ENCODE measurements around the gene ZNF500.
"Not testable (repeated sequence)": the region's sequence is repeated elsewhere in the genome, so short reads cannot be mapped to it uniquely, and the experiment has no call there.

ZNF500 gene

DNA sequence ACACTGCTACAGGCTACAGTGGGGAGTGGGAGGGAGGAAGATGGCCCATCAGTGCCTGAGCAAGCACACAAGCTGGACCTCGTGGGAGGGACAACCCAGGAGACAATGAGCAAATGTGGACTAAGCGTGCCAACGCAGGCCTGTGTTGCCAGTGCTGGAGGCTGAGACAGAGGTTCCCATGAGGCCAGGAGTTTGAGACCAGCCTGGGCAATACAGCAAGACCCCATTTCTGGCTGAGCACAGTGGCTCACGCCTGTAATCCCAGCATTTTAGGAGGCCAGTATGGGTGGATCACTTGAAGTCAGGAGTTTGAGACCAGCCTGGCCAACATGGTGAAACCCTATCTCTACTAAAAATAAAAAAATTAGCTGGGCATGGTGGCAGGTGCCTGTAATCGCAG, 28.6 kb downstream of the ZNF500 start:
- not testable (repeated sequence) for DNase-seq

DNA sequence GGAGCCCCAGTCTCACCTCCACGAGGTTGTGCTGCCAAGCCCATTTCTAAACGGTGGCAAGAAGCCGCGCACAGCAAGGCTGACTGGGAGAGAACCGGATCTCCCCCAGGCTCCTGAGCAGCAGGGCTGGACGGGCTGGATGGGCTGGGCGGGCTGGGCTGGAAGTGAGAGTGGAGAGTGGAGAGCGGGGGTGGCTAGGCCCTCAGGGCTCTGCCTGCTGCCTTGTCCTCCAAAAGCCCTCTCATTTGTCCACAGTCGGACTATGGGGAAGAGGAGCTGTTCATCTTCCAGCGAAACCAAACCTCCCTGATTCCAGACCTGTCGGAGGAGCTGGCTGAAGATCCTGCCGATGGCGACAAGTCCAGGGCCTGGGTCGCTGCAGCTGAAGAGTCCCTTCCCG, 29.4 kb downstream of the ZNF500 start:
- no peak for DNase-seq

DNA sequence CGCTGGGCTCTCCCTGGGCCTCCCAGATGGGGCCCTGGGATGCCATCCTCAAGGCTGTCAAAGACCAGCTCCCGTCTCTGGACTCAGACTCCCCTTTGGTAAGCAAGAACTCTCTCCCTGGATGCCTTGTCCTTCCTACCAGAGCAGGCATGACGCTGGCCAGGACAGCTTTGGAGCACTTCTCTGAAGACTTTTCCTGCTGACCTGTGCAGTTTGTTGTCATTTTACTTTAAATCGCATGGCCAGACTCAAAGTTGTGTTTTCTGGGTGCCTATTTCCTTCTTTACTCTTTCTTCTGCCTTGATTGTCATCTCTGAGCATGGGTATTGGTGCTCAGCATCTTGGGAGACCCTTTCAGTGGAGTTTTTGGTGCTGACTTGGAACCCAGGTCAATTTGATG, 30.4 kb downstream of the ZNF500 start:
- DNase-seq = no peak

DNA sequence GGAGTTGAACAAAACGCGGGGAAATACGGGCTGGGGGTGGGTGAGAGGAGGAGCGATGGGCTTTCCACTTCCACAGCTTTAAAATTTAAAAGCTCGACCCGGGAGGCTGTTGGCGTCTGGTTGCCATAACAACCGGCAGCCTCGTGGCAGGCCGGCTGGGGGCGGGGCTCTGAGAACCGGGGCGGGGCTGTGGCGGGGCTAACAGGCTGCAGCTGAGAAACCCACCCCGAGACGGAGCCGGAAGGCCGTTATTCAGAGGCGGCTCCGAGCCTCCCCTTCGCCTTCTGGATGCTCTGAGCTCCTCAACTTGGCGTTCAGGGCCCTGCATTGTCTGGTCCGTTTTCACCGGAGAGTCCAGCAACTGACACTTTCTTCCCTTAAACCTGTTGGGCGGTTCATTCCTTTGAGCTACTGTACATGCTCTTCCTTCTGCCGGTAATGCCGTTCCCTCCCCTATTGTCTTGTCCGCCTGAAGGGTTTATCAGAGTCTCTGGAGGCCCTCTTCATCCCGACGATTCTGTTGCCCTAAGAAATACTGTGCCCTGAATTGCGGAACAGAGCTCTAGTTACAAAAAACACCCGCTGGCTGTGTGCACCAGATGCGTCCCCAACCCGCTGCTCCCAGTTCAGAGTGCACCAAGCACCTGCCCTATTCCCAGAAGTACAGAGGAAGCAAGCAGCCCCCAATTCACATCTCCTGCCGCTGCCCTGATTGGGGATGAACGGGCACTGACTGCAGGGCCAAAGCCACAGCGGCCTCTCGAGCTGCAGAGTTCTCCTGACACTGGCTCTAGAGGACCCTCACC, 32.0 kb downstream of the ZNF500 start:
- DNase-seq = peak; percentile 14

DNA sequence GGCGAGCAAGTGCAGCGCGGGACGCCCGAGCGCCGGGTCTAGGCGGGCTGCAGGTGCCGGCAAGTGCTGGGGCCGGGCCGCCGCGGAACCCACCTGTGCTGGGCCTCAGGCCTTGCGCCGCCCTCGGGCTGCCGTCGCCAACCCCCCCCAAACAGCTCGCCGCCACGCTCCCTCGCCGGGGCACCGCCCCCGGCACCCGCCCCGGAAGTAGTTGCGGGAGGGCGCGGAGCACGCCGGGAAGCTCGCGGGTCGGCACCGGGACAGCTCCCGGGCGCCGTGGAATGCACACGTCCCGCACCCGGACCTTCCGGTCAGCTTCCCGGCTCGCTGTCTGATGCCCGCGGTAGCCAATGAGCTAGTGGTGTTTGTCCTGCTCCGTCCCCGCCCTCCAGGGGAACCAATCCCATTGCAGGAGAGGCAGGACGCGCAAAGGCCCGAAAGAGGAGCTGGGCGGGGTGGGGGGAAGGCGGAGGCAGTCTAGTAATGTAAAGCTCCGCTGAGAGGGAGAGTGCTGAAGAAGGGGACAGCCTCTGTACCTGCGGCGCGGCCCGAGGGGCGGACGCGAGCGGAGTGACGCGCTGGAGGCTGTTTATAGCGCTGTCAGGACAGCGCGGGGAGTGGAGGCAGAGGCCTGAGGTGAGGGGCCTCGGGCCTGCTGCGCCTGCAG, 32.8 kb downstream of the ZNF500 start, which contains the start of the genes ANKS3 and DNAAF8:
Gene ANKS3 (minus strand): TSS at position 209 of the 667 bp plus-strand sequence. CDS start 4,122 bp downstream, outside the sequence.
Gene DNAAF8 (plus strand): TSS at position 475 of the 667 bp plus-strand sequence. CDS start 1,978 bp downstream, outside the sequence.
- DNase-seq = peak; percentile 82

DNA sequence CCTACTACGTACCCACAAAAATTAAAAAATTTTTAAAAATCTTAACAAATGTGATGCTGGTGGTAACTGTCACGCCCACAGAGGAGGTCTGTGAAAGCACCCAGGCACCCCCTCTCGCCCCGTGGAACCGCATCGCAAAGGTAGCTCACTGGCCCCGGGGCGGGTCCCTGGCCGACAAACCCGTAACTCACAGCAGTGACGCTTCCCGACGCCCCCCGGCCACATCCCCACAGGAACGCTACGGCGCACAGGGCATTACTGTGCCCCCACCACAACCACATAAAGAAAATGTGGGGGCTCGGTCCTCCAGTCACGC, 33.3 kb downstream of the ZNF500 start:
- no peak for DNase-seq

DNA sequence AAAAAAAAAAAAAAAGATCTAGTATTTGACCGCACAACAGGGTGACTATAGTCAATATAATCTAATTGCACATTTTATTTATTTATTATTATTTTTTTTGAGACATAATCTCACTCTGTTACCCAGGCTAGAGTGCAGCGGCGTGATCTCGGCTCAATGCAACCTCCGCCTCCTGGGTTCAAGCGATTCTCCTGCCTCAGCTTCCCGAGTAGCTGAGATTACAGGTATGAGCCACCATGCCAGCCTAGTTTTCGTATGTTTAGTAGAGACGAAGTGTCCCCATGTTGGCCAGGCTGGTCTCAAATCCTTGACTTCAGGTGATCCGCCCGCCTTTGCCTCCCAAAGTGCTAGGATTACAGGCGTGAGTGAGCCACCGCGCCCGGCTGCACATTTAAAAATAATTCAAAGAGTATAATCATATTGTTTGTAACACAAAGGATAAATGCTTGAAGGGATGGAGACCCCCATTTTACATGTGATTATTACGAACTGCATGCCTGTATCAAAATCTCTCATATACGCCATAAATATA, 33.7 kb downstream of the ZNF500 start:
- DNase-seq = no peak

DNA sequence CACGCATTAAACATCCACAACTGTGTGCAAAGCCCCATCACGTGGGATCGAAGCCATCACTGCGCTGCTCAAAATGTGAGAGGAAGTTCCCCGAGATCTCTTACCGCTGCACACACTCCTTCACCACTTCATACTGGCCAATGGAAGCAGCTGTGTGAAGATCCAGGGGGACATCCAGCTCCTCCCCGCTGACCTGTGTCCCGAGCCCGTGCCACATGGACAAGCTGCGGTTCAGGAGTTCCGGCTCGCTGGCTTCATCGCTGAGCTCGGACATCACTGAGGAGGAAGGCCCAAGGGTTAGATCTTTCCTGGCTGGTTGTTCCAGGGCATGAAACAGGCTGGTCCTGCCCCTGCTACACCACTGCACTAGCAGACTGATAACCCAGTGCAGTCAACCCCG, 37.1 kb downstream of the ZNF500 start:
- DNase-seq = no peak

DNA sequence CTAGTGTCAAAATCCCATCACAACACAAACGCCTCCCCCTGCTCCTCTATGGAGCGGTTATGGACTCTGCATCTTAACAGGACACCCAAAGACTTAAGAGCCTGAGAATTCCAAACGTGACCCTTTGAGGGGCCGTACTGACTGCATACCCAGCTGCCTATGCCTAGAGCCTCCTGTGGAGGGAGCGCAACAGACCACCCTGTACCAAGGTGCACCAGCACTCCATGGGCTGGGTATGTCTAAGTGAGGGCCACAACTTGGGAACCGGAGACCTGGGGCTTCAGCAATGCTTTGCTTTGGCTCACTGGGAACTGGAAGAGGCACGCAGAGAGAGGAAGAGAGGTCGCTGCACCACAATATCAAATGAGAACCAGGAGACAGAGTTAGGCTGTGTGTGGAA, 38.3 kb downstream of the ZNF500 start:
- DNase-seq = no peak

DNA sequence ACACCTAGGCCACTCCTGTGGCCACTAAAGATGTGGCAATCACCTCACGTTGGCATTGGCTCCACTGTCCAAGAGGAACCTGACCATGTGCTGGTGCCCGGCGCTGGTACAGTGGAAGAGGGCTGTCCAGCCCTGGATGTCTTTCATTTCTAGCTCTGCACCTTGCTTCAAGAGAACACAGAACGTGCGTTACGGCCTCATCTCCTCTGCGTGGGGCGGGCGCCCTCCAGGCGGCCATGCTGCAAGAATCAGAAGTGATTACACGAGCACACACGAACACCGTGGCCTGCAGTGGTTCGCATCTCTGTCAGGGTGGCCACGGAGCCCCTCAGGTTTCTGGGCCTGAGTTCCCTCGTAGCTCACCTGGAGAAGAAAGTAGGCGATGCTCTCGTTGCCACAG, 40.3 kb downstream of the ZNF500 start:
- DNase-seq = no peak

DNA sequence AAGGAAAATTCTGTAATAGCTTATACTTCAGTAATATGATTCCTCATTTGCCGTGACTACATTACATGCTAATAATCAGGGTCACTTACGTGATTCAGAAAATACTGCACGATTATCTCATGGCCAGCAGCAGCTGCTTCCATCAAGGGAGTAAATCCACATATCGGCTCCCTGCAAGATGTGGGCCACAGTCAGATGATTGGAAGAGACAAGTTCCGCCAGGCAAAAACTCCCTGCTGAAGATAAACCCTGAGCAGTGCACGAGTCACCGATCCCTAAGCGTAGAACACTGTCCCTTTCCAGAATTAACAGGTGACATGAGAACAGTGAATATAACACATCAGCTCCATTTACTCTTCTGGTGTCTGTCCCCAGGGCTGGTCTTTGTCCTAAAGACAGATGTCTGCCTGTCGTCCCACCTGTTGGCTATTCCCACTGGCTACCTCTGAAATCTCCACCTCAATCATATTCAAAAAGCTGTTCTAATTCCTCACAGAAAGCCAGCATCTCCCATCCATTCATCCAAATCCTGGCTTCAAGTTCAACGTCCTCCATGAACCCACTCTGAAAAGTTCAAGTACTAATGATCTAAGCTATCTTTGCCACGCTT, 42.2 kb downstream of the ZNF500 start:
- DNase-seq = no peak

DNA sequence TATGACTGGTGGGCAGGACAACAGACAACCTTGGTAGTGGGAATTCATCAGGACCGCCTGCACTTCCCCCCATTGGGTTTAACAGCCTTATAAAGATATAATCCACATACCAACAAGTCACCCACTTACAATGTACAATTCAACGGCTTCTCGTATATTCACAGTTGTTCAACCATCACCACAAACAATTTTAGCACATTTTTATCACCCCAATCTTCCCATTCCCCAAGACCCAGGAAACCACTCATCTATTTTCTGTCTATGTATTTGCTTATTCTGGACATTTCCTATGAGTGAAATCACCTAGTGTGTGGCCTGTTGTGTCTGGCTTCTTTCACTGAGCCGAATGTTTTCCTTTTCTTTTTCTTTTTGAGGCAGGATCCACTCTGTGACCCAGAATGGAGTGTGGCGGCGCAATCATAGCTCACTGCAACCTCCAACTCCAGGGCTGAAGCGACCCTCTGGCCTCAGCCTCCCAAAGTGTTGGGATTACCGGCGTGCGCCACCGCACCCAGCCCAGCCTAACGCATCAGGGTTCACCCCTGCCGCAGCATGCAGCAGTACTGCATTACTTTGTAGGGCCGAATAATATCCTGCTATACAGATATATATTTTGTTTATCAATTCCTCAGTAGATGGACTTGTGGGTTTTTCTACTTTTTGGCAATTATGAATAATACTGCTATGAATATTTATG, 43.7 kb downstream of the ZNF500 start:
- DNase-seq = no peak

DNA sequence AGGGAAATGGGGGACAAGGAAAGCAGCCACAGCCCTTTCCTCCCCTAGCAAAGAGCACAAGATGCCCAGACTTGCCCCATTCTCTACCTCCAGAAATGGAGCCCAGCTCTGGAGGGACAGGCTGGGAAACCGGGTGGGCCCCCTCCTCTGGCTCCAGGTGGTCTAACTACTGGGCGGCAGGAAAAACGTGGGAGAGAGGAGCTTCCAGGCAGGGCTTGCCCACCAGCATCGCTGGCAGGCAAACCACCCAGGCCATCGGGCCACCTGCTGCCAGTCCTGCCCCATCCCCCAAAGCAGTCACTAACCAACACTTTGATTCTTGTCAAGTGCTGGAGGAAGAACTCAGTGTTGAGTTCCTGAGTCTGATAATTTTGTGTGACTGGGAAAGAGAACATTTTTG, 48.5 kb downstream of the ZNF500 start:
- no peak for DNase-seq

DNA sequence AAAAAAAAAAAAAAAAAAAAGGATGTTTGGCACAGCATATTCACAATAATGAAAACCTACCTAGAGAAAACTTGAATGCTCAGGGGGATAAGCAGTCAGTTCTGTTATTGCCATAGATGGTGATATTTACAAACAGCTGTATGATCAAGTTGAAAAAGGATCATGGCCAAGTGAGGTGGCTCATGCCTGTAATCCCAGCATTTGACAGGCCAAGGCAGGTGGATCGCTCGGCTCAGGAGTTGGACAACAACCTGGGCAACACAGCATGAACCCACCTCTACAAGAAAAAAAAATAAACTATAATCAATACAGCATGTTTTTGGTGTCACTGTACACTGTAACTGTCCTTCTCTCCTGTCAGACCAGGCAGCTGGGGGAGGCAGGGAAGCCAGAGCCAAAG, 52.0 kb downstream of the ZNF500 start:
- no peak for DNase-seq

DNA sequence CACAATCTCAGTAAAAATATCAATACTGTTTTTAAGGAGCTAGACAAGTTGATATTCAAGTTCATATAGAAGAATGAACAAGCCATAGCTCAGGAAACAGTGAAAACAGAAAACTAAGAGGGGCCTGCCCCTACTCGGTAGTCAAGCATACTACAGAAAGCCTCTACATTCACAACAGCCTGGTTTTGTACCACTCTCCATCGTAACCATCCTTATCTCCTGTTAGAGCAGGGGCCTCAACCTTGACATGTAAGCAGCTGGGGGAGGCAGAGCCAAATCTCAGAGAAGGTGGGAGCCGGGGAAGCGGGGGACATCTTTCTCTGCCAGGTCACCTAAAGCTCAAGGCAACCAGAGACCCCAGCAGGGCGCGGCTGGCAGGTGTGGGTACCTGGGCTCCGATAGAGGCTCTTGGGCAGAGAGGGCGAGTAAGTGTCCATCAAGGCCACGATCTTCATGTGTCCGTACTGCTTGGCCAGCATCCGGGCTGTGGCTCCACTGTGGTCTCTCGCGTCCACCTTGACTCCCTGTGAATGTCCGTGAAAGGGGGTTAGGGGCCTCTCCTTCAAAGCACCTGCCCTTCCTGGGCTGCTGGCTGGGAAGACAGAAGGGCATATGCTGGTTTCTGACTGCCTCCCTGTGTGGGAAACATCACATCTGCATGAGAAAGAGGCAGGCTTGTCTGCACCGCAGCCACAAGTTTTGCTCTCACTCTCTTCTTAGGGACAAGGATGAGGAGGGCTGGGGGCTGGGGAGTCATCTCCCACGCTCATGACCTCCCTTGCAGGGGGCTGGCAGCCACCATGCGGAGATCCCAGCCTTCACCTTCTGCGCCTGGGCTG, 53.1 kb downstream of the ZNF500 start:
- no peak for DNase-seq

DNA sequence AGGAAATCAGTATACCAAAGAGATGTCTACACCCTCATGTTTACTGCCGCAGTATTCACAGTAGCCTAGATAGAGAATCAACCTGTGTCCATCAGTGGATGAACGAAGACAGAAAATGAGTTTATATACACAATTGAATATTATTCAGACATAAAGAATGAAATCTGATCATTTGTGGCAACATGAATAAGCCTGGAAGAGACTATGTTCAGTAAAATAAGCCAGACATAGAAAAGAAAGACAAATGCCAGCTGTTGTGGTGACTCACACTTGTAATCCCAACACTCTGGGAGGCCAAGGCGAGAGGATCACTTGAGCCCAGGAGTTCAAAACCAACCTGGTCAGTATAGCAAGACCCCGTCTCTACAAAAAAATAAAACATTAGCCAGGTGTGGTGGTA, 57.5 kb downstream of the ZNF500 start:
- DNase-seq = no peak

DNA sequence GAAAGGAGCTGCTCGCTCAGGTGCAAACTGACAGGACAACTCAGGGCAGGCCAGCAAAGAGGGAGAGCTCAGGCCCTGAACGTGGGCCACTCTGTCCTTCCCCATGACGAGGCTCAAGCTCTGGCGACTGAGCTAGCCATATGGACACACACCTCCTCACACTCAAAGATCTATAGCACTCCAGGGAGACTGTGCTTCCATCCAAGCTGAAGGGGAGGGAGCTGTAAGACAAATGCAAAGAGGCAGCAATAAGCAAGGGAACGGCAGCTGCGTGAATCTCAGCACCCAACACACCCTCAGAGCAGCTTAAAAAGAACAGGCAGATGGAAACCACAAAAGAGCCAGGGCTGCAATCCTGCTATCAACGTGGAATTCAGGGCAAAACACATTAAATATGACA, 60.1 kb downstream of the ZNF500 start:
- no peak for DNase-seq

DNA sequence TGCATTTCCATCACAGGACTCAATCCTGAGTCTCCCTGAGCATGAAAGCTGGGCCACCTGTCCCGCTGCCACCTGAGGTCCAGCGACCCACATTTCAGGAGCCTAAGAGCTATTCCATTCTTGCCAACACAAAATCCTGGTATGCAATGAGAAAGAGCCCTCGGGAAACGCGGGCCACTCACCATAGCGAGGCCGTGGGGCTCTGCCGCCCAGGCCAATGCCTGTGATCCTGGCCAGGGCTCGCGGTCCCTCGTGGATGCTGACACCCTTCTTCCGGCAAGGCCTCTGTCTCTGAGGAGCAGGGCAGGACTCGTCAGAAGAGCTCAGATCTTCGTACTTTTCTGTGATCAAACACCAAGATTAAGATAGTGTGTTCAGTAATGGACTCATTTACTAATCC, 62.0 kb downstream of the ZNF500 start:
- no peak for DNase-seq

DNA sequence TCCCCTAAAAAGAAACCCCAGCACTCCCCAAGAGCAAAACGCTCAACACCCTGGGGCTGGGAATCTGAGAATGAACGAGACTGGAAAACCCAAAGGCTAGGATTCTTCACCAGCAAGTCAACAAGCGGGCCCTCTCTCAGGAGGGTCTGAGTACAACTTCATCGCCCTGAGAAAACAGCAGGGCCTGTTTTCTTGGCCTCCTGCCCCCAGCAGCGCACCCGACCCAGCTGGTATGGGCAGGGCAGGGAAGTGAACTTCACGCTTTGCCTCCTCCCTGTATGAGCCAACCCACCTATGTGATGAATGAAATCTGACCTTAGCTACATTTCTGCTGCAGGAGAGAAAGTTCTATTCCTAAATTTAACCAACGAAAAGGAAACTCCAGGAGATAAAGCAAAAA, 62.5 kb downstream of the ZNF500 start:
- DNase-seq = no peak

DNA sequence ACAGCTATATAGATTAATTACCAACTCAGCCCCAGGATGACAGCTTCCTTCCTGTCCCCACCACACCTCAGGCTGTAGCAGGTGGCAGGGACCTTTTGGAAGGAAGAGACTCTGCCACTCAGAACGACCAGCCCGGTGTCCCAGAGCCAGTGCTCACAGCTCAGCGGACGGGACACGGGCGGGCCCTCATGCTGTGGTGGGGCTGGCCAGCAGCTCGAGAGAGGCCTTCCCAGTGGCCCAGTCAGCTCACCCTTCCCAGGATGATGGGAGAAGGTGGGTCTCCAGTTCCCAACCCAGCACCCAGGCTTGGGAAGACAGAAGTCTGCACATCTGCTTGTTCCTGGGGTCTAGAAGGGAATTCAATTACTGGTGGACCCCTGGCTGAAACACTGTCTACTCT, 63.1 kb downstream of the ZNF500 start:
- DNase-seq = no peak

DNA sequence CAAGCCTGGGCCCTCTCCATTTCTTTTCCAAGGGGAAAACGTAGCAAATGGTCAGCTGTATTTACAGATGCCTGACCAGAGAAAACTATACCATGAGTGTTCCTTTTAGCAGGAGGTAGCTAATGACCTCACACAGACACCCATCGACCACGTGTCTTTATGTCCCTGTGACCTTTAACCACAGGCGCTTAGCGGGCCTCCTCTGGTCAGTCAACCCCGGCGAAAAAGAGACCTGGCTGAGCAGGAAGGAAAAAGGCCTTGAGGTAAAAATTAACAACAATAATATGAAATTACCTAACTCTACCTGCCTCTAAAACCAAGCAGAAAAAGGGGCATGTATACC, 64.5 kb downstream of the ZNF500 start:
- DNase-seq = no peak

DNA sequence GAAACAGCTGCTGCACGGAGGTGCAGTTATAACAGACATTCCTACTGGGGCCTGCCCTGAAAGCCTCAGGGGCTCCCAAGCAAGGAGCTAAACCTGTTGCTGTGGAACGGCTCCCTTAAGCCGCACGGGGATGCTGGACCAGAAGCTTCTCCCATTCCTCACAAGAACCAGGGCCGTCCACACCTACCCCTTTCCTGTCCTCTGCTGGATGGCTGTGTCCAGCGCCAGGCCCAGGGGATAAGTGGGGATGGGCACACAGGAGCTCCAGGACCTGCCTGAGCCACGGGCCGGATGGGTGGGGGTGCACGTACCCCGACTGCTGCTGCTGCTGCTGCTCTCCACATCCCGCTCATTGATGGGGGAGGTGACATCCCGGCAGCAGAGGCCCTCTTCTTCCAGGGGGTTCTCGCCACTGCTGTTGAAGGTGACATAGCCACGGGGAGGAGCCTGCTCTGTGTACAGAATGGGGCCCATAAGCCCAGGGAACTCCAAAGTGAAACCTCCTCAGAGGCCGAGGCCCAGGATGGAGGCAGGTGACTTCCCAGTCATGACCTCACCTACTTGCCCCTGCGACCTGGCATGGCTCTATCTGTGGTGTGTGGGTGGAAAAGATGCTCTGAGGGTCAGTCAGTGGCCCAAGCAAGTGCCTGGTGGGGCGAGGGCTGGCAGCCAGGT, 65.0 kb downstream of the ZNF500 start:
- no peak for DNase-seq

Measured in NCI-H2029 treated with DMSO at 0.1 percent for 48 hours (cell line).